ENCODE results near the gene UTP14A. TPM values are rescaled to one million over a fixed set of nuclear protein-coding genes. Genes with fewer than 3 reads are reported as not detected.

UTP14A gene
- total RNA-seq, 1 experiment from 2014 or later = 16.2 TPM

GRCh38 chrX:129958083-129958465 is 52.1 kb downstream of the UTP14A start:
- no peaks in the 10 kb centered on the region for H3K36me3 ChIP-seq (replicated peaks; ENCODE audit: control insufficient read depth, insufficient read depth, low read length)
- H3K4me3 ChIP-seq (ENCODE audit: insufficient read depth, low read depth, low read length) = peak overlapping the region; percentile 49
- DNase-seq = peak; percentile 67
- H3K27me3 ChIP-seq (ENCODE audit: control insufficient read depth, insufficient read depth, low read length) = peaks cover 82% of the 10 kb centered on the region

GRCh38 chrX:129958814-129959492 is 53.0 kb downstream of the UTP14A start:
- Histone ChIP-seq H3K4me3 (ENCODE audit: insufficient read depth, low read depth, low read length) (no peak overlapping the region), H3K27me3 (ENCODE audit: control insufficient read depth, insufficient read depth, low read length) (peaks cover 76% of the 10 kb centered on the region), H3K36me3 (replicated peaks; ENCODE audit: control insufficient read depth, insufficient read depth, low read length) (no peaks in the 10 kb centered on the region)
- DNase-seq = no peak

- Histone ChIP-seq H3K4me3 (ENCODE audit: insufficient read depth, low read depth, low read length) (no peak overlapping the region; the same call in 1 of the 2 replicates), H3K36me3 (replicated peaks; ENCODE audit: control insufficient read depth, insufficient read depth, low read length) (no peaks in the 10 kb centered on the region), H3K27me3 (ENCODE audit: control insufficient read depth, insufficient read depth, low read length) (peaks cover 71% of the 10 kb centered on the region)
- DNase-seq = peak; percentile 76
These were observed 53.5 kb downstream of the UTP14A start for GRCh38 chrX:129959493-129959832.

GRCh38 chrX:129961180-129962083 is 55.5 kb downstream of the UTP14A start:
- Histone ChIP-seq H3K36me3 (replicated peaks; ENCODE audit: control insufficient read depth, insufficient read depth, low read length) (no peaks in the 10 kb centered on the region), H3K4me3 (ENCODE audit: insufficient read depth, low read depth, low read length) (peak overlapping the region; percentile 32), H3K27me3 (ENCODE audit: control insufficient read depth, insufficient read depth, low read length) (peaks cover 56% of the 10 kb centered on the region)
- peak; percentile 95 for DNase-seq

- peaks cover 40% of the 10 kb centered on the region for H3K27me3 ChIP-seq (ENCODE audit: control insufficient read depth, insufficient read depth, low read length)
- no peak overlapping the region for H3K4me3 ChIP-seq (ENCODE audit: insufficient read depth, low read depth, low read length)
- no peaks in the 10 kb centered on the region for H3K36me3 ChIP-seq (replicated peaks; ENCODE audit: control insufficient read depth, insufficient read depth, low read length)
- DNase-seq = no peak
These were observed 57.8 kb downstream of the UTP14A start for GRCh38 chrX:129963729-129964128.

- Histone ChIP-seq H3K4me3 (ENCODE audit: insufficient read depth, low read depth, low read length) (no peak overlapping the region), H3K27me3 (ENCODE audit: control insufficient read depth, insufficient read depth, low read length) (peaks cover 25% of the 10 kb centered on the region), H3K36me3 (replicated peaks; ENCODE audit: control insufficient read depth, insufficient read depth, low read length) (no peaks in the 10 kb centered on the region)
- DNase-seq = no peak
These were observed 59.2 kb downstream of the UTP14A start for GRCh38 chrX:129965166-129965565.

- Histone ChIP-seq H3K4me3 (ENCODE audit: insufficient read depth, low read depth, low read length) (no peak overlapping the region), H3K36me3 (replicated peaks; ENCODE audit: control insufficient read depth, insufficient read depth, low read length) (no peaks in the 10 kb centered on the region), H3K27me3 (ENCODE audit: control insufficient read depth, insufficient read depth, low read length) (peaks cover 6% of the 10 kb centered on the region)
- no peak for DNase-seq
These were observed 63.0 kb downstream of the UTP14A start for GRCh38 chrX:129968968-129969367.

- H3K36me3 ChIP-seq (replicated peaks; ENCODE audit: control insufficient read depth, insufficient read depth, low read length) = no peaks in the 10 kb centered on the region
- DNase-seq = peak; percentile 10
- H3K27me3 ChIP-seq (ENCODE audit: control insufficient read depth, insufficient read depth, low read length) = peaks cover 56% of the 10 kb centered on the region
- H3K4me3 ChIP-seq (ENCODE audit: insufficient read depth, low read depth, low read length) = no peak overlapping the region
These were observed 70.5 kb downstream of the UTP14A start for GRCh38 chrX:129976441-129976840.

Other genes starting within 250 kb of the UTP14A start
- 0.10 and 0.52 TPM in 2 replicates for gene XPNPEP2, start 167.2 kb upstream of the UTP14A start, total RNA-seq (2014; rRNA removed; shearing (Covaris generic))
- gene SASH3, start 126.2 kb upstream of the UTP14A start, total RNA-seq (2014; rRNA removed; shearing (Covaris generic)) = not detected in 2 replicates
- 44.2 and 48.7 TPM in 2 replicates for gene ZDHHC9, start 62.3 kb upstream of the UTP14A start, total RNA-seq (2014; rRNA removed; shearing (Covaris generic))
- gene BCORL1, start 76.5 kb downstream of the UTP14A start, total RNA-seq (2014; rRNA removed; shearing (Covaris generic)) = 2.4 and 2.5 TPM in 2 replicates
- gene ELF4, start 204.3 kb downstream of the UTP14A start, total RNA-seq (2014; rRNA removed; shearing (Covaris generic)) = 3.7 and 4.3 TPM in 2 replicates